Endothelial cell (in vitro differentiated cells): ENCODE data around the gene ORC3. TPM values are rescaled to one million over a fixed set of nuclear protein-coding genes. Genes with fewer than 3 reads are reported as not detected.

Experiments
- DNase-seq: peaks from one replicate; pipeline ENCODE4 v3.0.0; 2021; ENCODE audit warnings: low spot score
- H3K27ac Mint-ChIP-seq: one replicate; pipeline ENCODE4 v1.8.0; 2021; ENCODE audit warnings: mixed read lengths, inconsistent platforms; ENCODE audit not compliant: unreplicated experiment
- H3K27me3 Mint-ChIP-seq: one replicate; pipeline ENCODE4 v1.8.0; 2021; ENCODE audit warnings: mild to moderate bottlenecking, moderate library complexity, mixed read lengths, inconsistent platforms; ENCODE audit not compliant: unreplicated experiment
- H3K36me3 Mint-ChIP-seq: one replicate; pipeline ENCODE4 v1.8.0; 2021; ENCODE audit warnings: mild to moderate bottlenecking, low read depth, mixed read lengths, inconsistent platforms; ENCODE audit not compliant: unreplicated experiment
- H3K4me1 Mint-ChIP-seq: one replicate; pipeline ENCODE4 v1.8.0; 2021; ENCODE audit warnings: mild to moderate bottlenecking, mixed read lengths, inconsistent platforms; ENCODE audit not compliant: unreplicated experiment
- H3K4me3 Mint-ChIP-seq: one replicate; pipeline ENCODE4 v1.8.0; 2021; ENCODE audit warnings: mild to moderate bottlenecking, mixed read lengths, inconsistent platforms; ENCODE audit not compliant: unreplicated experiment
- H3K9me3 Mint-ChIP-seq: one replicate; pipeline ENCODE4 v1.8.0; 2021; ENCODE audit warnings: mixed read lengths, inconsistent platforms; ENCODE audit not compliant: unreplicated experiment
- total RNA-seq: library from RNA; stranded (reverse); fragmentation: NEBNext Ultra II Directional; extraction: Animal tissue kit (Norgen Biotek cat#: 25700); gene quantifications from one replicate; pipeline ENCODE4 v1.2.1, GENCODE V29; 2021; ENCODE audit not compliant: unreplicated experiment
- TF ChIP-seq, protein P1 (sequence below): fragments of 200-600 bp; sonication (generic); IDR thresholded peaks from one replicate; pipeline ENCODE4 v1.5.0; 2021; ENCODE audit warnings: antibody characterized with exemption; ENCODE audit not compliant: unreplicated experiment

The ORC3 gene
- total RNA-seq, 1 donor from 2014 or later, result 22.5 TPM

DNA sequence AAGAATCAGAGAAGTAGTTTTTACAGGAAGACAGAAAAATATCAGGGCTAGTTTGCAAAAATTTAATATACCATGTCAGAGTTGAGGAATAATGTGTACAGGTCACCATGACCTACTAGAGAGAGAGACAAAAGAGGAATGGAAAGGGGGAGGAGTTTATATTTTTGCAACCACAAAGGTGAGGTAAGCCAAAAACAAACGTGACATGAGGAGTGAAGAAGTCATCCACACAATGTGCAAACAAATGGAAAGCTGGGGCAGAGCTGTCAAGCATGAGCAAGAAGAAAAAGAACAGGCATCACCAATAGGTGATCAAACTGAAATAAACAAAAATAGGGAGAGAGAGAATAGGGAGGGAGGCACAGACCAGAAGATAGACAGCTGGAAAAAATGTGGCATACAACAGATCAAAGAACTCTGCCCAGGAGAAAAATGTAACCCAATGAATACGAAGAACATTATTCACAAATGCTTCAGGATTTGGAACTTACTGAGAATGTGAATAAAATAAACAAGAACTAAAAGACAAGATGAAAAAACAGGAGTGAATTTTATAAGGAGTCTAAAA lies 15.6 kb upstream of the ORC3 start:
- DNase-seq, result no peak
- H3K27ac Mint-ChIP-seq, result peak overlapping the region; percentile 94
- peaks cover 26% of the 10 kb centered on the region for H3K36me3 Mint-ChIP-seq
- H3K9me3 Mint-ChIP-seq, result no peaks in the 10 kb centered on the region
- H3K27me3 Mint-ChIP-seq, result peaks cover 8% of the 10 kb centered on the region
- TF ChIP-seq, protein P1, sequence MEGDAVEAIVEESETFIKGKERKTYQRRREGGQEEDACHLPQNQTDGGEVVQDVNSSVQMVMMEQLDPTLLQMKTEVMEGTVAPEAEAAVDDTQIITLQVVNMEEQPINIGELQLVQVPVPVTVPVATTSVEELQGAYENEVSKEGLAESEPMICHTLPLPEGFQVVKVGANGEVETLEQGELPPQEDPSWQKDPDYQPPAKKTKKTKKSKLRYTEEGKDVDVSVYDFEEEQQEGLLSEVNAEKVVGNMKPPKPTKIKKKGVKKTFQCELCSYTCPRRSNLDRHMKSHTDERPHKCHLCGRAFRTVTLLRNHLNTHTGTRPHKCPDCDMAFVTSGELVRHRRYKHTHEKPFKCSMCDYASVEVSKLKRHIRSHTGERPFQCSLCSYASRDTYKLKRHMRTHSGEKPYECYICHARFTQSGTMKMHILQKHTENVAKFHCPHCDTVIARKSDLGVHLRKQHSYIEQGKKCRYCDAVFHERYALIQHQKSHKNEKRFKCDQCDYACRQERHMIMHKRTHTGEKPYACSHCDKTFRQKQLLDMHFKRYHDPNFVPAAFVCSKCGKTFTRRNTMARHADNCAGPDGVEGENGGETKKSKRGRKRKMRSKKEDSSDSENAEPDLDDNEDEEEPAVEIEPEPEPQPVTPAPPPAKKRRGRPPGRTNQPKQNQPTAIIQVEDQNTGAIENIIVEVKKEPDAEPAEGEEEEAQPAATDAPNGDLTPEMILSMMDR, result no peak
- peak overlapping the region; percentile 82 for H3K4me3 Mint-ChIP-seq
- peaks cover 36% of the 10 kb centered on the region for H3K4me1 Mint-ChIP-seq

DNA sequence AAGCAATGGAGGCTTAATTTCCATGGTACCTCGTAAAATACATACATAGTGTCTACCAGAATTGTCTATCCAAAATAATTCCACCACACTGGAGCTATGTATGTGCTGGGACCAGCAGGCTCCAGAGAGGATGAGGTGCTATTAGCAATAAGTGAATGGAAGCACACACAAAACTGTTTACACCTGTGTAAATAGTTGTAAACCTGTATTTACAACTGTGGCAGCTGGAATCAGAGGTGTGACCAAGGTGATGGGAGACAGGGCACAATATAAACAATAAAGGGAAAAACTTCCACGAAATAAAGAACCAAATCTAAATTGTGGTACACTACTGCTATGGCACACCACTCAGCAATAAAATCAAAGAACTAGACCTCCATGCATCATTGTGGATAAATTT lies 14.5 kb upstream of the ORC3 start:
- Mint-ChIP-seq H3K9me3 (no peaks in the 10 kb centered on the region), H3K4me3 (no peak overlapping the region), H3K27ac (peak overlapping the region; percentile 94), H3K36me3 (peaks cover 32% of the 10 kb centered on the region), H3K4me1 (peaks cover 41% of the 10 kb centered on the region), H3K27me3 (peaks cover 8% of the 10 kb centered on the region)
- no peak for DNase-seq
- TF ChIP-seq, protein P1, result no peak

DNA sequence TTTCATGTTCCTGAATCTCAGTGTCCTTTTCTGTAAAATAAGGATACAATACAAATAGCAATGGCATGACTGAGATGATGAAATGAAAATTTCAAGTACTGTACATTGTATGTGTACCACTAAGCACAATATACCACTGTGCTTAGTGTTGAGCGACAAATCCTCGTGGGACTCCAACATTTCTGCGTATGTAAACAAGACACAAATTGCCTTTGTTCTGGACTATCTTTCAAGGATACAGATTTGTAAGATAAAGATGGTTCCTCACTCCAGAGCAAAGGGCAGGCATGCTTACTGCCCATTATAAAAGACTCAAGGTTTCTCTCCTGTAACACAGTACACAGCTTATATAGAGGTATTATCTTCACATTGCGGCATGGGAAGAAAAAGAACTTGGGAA lies 6.1 kb upstream of the ORC3 start:
- Mint-ChIP-seq H3K9me3 (no peaks in the 10 kb centered on the region), H3K4me3 (no peak overlapping the region), H3K27ac (no peak overlapping the region), H3K4me1 (peaks cover 33% of the 10 kb centered on the region), H3K36me3 (peaks cover 19% of the 10 kb centered on the region), H3K27me3 (no peaks in the 10 kb centered on the region)
- TF ChIP-seq, protein P1, result no peak
- no peak for DNase-seq

DNA sequence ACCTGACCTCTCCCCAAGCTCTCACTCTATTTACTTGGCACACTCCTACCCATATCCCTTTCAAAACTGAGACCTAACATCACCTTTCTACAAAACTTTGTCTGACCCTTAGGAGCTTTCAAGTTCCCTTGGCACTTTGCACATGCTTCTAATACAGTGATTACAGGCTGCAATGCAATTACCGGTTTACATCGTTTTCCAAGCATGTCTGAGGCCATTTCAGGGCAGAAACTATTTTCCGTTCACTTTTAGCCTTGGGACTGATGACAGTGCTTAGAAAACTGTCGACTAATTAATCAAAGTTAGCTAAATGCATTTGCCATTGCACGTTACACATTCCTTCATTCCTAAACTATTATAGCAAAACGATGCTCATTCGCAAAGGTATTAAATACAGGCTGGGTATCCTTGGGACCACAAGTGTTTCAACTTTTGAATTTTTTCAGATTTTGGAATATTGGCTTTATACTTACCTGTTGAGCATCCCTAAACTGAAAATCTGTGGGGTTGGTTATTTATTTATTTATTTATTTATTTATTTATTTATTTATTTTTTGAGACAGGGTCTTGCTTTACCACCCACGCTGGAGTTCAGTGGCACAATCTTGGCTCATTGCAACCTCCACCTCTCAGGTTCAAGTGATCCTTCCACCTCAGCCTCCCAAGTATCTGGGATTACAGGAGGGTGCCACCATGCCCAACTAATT lies 3.4 kb upstream of the ORC3 start:
- DNase-seq, result no peak
- Mint-ChIP-seq H3K27me3 (peaks cover 3% of the 10 kb centered on the region), H3K36me3 (peaks cover 12% of the 10 kb centered on the region), H3K9me3 (no peaks in the 10 kb centered on the region), H3K27ac (no peak overlapping the region), H3K4me1 (peaks cover 44% of the 10 kb centered on the region), H3K4me3 (no peak overlapping the region)
- TF ChIP-seq, protein P1, result no peak

DNA sequence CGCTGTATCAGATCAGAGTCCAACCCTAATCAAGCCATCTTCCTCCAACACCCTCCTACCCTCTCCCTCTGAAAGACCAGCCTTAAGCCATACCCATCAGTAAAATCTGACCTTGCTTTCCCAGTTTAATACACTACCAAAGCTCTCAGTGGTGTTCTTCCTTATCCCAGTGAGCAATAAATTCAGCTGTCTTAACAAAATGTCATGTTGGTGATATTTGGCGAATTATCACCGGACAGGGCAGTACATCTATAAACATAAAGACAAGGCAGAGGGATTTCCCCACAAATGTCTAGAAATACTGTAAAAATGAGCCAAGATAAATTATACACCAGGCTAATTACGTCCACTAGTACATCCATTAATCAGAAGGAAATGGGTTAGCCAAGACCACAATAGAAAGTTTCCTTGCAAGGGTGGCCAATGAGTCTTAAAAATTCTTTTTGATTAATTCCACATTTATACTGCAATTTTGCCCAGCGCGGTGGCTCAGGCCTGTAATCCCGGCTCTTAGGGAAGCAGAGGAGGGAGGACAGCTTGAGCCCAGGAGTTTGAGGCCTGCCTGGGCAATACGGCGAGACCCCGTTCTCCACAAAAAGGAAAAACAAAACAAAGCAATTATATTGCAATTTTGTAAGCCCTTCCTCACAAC lies 1.1 kb upstream of the ORC3 start:
- TF ChIP-seq, protein P1, result no peak
- H3K36me3 Mint-ChIP-seq, result peaks cover 9% of the 10 kb centered on the region
- peaks cover 33% of the 10 kb centered on the region for H3K4me1 Mint-ChIP-seq
- H3K27ac Mint-ChIP-seq, result peak overlapping the region; percentile 95
- no peaks in the 10 kb centered on the region for H3K9me3 Mint-ChIP-seq
- H3K27me3 Mint-ChIP-seq, result peaks cover 4% of the 10 kb centered on the region
- no peak for DNase-seq
- peak overlapping the region; percentile 98 for H3K4me3 Mint-ChIP-seq
